GM23248 (cell line): ENCODE results near the gene PEMT. TPM values are rescaled to one million over a fixed set of nuclear protein-coding genes. Genes with fewer than 3 reads are reported as not detected.

Experiments used
- DNase-seq: peaks from one replicate; pipeline ENCODE4 v3.0.0-alpha.2; 2015
- H2AFZ ChIP-seq: fragments of 200-600 bp; sonication (generic); 2 replicates; pipeline ENCODE4 v1.6.1; 2016; ENCODE audit warnings: antibody characterized with exemption
- H3F3A ChIP-seq: fragments of 200-600 bp; sonication (generic); 2 replicates; pipeline ENCODE4 v1.6.1; 2016; ENCODE audit warnings: mild to moderate bottlenecking, antibody characterized with exemption, mixed run types; ENCODE audit not compliant: insufficient read depth
- H3K27ac ChIP-seq: fragments of 200-600 bp; sonication (generic); 2 replicates; pipeline ENCODE4 v1.5.1; 2016; ENCODE audit warnings: mild to moderate bottlenecking
- H3K27me3 ChIP-seq: fragments of 200-600 bp; sonication (generic); replicated peaks from 2 replicates; pipeline ENCODE4 v1.6.1; 2016; ENCODE audit warnings: mild to moderate bottlenecking; ENCODE audit not compliant: insufficient read depth
- H3K36me3 ChIP-seq: fragments of 200-600 bp; sonication (generic); 2 replicates; pipeline ENCODE4 v1.6.1; 2016; ENCODE audit warnings: low read depth, mild to moderate bottlenecking
- H3K4me1 ChIP-seq: fragments of 200-600 bp; sonication (generic); 2 replicates; pipeline ENCODE4 v1.6.1; 2016; ENCODE audit warnings: mild to moderate bottlenecking; ENCODE audit not compliant: insufficient read depth
- H3K4me2 ChIP-seq: fragments of 200-600 bp; sonication (generic); one replicate; pipeline ENCODE4 v1.6.1; 2016; ENCODE audit warnings: mild to moderate bottlenecking; ENCODE audit not compliant: unreplicated experiment
- H3K4me3 ChIP-seq: fragments of 200-600 bp; sonication (generic); 2 replicates; pipeline ENCODE4 v1.5.1; 2016; ENCODE audit warnings: mild to moderate bottlenecking
- H3K79me2 ChIP-seq: fragments of 200-600 bp; sonication (generic); 2 replicates; pipeline ENCODE4 v1.6.1; 2016; ENCODE audit warnings: mild to moderate bottlenecking; ENCODE audit not compliant: insufficient read depth
- H3K9ac ChIP-seq: fragments of 200-600 bp; sonication (generic); 2 replicates; pipeline ENCODE4 v1.6.1; 2016; ENCODE audit warnings: mild to moderate bottlenecking
- H3K9me2 ChIP-seq: fragments of 200-600 bp; sonication (generic); 2 replicates; pipeline ENCODE4 v1.6.1; 2016; ENCODE audit warnings: mixed run types, mild to moderate bottlenecking, moderate library complexity; ENCODE audit not compliant: insufficient read depth
- H3K9me3 ChIP-seq: fragments of 200-600 bp; sonication (generic); one replicate; pipeline ENCODE4 v1.6.1; 2017; ENCODE audit warnings: low read depth
- H4K20me1 ChIP-seq: fragments of 200-600 bp; sonication (generic); 2 replicates; pipeline ENCODE4 v1.6.0; 2016; ENCODE audit not compliant: insufficient read depth
- EZH2 ChIP-seq: fragments of 200-600 bp; sonication (generic); IDR thresholded peaks from 2 replicates; pipeline ENCODE4 v1.6.1; 2018; ENCODE audit warnings: antibody characterized with exemption, mild to moderate bottlenecking; ENCODE audit not compliant: insufficient read depth, poor library complexity, severe bottlenecking
- EZH2phosphoT487 ChIP-seq: fragments of 200-600 bp; sonication (generic); IDR thresholded peaks from 2 replicates; pipeline ENCODE4 v1.6.1; 2018; ENCODE audit warnings: antibody characterized with exemption, moderate library complexity, mild to moderate bottlenecking, low read depth; ENCODE audit not compliant: insufficient read depth
- WGBS, 2 experiments: methylation state at CpG; one replicate each; pipeline ENCODE4 v1.1.6; 2015 to 2017; ENCODE audit warnings: low lambda C conversion rate in 2 of 2, low coverage in 1 of 2; ENCODE audit errors: missing lambda C conversion rate in 2 of 2; 5-methylcytosine and 5-hydroxymethylcytosine counted together
- in situ Hi-C: fragments of 300-500 bp; cut with MboI; formaldehyde crosslinking; loops from 2 replicates; pipeline ENCODE4 v1.15.0; 2020
- polyA plus RNA-seq: library from polyadenylated mRNA; unstranded; fragments of >200 nt; fragmentation: Nextera tagmentation; extraction: Ambion mirVana; gene quantifications from 2 replicates; pipeline ENCODE4 v1.2.1, GENCODE V29; 2016
- total RNA-seq: library from RNA; depleted of rRNA; stranded (reverse); fragments of >200 nt; shearing (Covaris generic); gene quantifications from 2 replicates; pipeline ENCODE4 v1.2.3, GENCODE V29; 2014

The PEMT gene
- total and polyA plus RNA-seq, 2 experiments from 2014 or later: 62.0 to 68.7 TPM

GRCh38 chr17:17572010-17572785 is 19.3 kb downstream of the PEMT start:
- DNase-seq: no peak
- Histone ChIP-seq H2AFZ (no peak overlapping the region), H3K9me3 (no peaks in the 10 kb centered on the region), H3K4me3 (no peak overlapping the region), H4K20me1 (no peaks in the 10 kb centered on the region), H3K36me3 (no peaks in the 10 kb centered on the region), H3K27me3 (no peaks in the 10 kb centered on the region), H3F3A (no peaks in the 10 kb centered on the region), H3K79me2 (no peaks in the 10 kb centered on the region), H3K9ac (no peak overlapping the region), H3K4me1 (peaks cover 8% of the 10 kb centered on the region; the same call in 1 of the 2 replicates), H3K27ac (no peak overlapping the region), H3K4me2 (no peak overlapping the region), H3K9me2 (no peaks in the 10 kb centered on the region)
- no peak for TF ChIP-seq EZH2
- no peak for TF ChIP-seq EZH2phosphoT487
- in situ Hi-C loops: no loop called here
- 82% methylated on average over 15 of the region's 15 CpGs for WGBS, 2 experiments

DNA sequence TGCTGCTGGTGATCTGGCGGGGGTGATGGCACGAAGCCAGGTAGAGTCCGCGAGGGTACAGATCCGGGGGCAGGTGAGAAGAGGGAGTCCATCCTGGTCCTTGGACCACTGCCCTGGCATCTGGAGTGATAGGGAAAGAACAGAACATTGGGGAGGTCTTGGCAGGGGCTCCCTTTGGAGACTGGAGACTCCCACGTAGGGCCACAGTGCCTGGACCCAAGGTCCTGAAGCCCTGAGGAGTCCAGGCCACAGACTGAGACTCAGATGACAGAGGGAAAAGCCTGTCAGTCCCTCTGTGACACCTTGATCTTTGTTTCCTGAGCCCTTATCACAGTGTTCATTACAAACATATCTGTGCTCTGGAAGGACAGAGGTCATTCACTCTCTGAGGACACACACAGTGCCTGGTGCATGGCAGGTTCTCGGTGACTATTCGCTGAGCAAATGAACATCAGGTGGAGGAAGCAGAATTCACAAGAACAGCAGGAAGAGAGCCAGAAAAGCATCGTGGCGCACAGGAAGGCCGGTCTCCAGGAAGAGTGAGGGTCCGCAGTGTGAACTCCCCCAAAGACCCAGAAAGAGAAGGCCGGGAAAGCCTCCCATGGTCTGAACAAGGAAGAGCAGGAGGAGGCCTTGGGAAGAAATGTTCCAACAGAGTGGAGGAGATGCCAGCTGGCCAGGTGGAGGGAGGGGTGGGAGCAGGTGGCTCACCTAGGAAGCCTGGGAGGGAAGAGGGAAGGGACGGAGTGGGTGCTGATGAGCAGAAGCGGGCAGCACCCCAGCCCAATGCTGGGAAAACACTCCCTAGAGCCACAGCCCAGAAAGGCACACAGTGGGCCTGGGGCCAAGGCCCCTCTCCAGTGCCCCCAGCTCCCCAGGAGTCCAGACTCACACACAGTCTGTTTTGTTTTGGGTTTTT is 20.5 kb downstream of the PEMT start:
- peaks cover 8% of the 10 kb centered on the region; the same call in 1 of the 2 replicates for H3K4me1 ChIP-seq

GRCh38 chr17:17570140-17570797 is 21.2 kb downstream of the PEMT start:
- Histone ChIP-seq H3F3A (no peaks in the 10 kb centered on the region), H3K36me3 (no peaks in the 10 kb centered on the region), H3K27ac (no peak overlapping the region), H3K9me3 (no peaks in the 10 kb centered on the region), H3K79me2 (no peaks in the 10 kb centered on the region), H3K9me2 (no peaks in the 10 kb centered on the region), H2AFZ (no peak overlapping the region), H3K4me3 (no peak overlapping the region), H3K9ac (no peak overlapping the region), H3K4me1 (peaks cover under 1% of the 10 kb centered on the region; the same call in 1 of the 2 replicates), H4K20me1 (no peaks in the 10 kb centered on the region), H3K27me3 (no peaks in the 10 kb centered on the region), H3K4me2 (no peak overlapping the region)
- in situ Hi-C loops: no loop called here
- no peak for TF ChIP-seq EZH2
- TF ChIP-seq EZH2phosphoT487: no peak
- DNase-seq: peak; percentile 38
- 78 to 83% methylated on average over 7 of the region's 7 CpGs for whole genome bisulfite sequencing, 2 experiments

More for the DNA sequence above, 20.5 kb downstream of the PEMT start:
- no peak for TF ChIP-seq EZH2
- no peak for TF ChIP-seq EZH2phosphoT487
- no peaks in the 10 kb centered on the region for H3K36me3 ChIP-seq
- 78 to 80% methylated on average over 14 to 15 of the region's 15 CpGs for WGBS, 2 experiments
- no peak overlapping the region for H3K27ac ChIP-seq
- H3K4me2 ChIP-seq: no peak overlapping the region
- H3K27me3 ChIP-seq: no peaks in the 10 kb centered on the region
- H3K9me2 ChIP-seq: no peaks in the 10 kb centered on the region
- no peaks in the 10 kb centered on the region for H3F3A ChIP-seq
- in situ Hi-C loops: no loop called here
- no peak overlapping the region for H3K9ac ChIP-seq
- no peaks in the 10 kb centered on the region for H3K9me3 ChIP-seq
- H2AFZ ChIP-seq: no peak overlapping the region
- H3K4me3 ChIP-seq: no peak overlapping the region
- H4K20me1 ChIP-seq: no peaks in the 10 kb centered on the region
- H3K79me2 ChIP-seq: no peaks in the 10 kb centered on the region
- no peak for DNase-seq

GRCh38 chr17:17569691-17570090 is 21.8 kb downstream of the PEMT start:
- Histone ChIP-seq H3K9ac (no peak overlapping the region), H3F3A (no peaks in the 10 kb centered on the region), H3K4me3 (no peak overlapping the region), H2AFZ (no peak overlapping the region), H3K27me3 (no peaks in the 10 kb centered on the region), H3K36me3 (no peaks in the 10 kb centered on the region), H3K9me3 (no peaks in the 10 kb centered on the region), H3K4me2 (no peak overlapping the region), H3K9me2 (no peaks in the 10 kb centered on the region), H3K4me1 (no peaks in the 10 kb centered on the region), H4K20me1 (no peaks in the 10 kb centered on the region), H3K27ac (no peak overlapping the region), H3K79me2 (no peaks in the 10 kb centered on the region)
- WGBS, 2 experiments: 85 to 91% methylated on average over 4 of the region's 4 CpGs
- no peak for DNase-seq
- in situ Hi-C loops: no loop called here
- TF ChIP-seq EZH2: no peak
- no peak for TF ChIP-seq EZH2phosphoT487
